Neural progenitor cell (in vitro differentiated cells): Measurements from ENCODE around the gene EPHA1. TPM values are rescaled to one million over a fixed set of nuclear protein-coding genes. Genes with fewer than 3 reads are reported as not detected.

Experiments
- DNase-seq: peaks from one replicate; pipeline ENCODE4 v3.0.0-alpha.2; 2016; ENCODE audit warnings: low spot score
- H2AFZ ChIP-seq: fragments of 200-600 bp; sonication (generic); replicated peaks from 2 replicates; pipeline ENCODE4 v1.6.1; 2016; ENCODE audit warnings: antibody characterized with exemption
- H3F3A ChIP-seq: fragments of 200-600 bp; sonication (generic); 2 replicates; pipeline ENCODE4 v1.6.1; 2016; ENCODE audit warnings: antibody characterized with exemption, low read depth
- H3K27ac ChIP-seq: fragments of 200-600 bp; sonication (generic); 2 replicates; pipeline ENCODE4 v1.5.1; 2016; ENCODE audit warnings: mild to moderate bottlenecking
- H3K27me3 ChIP-seq: fragments of 200-600 bp; sonication (generic); 2 replicates; pipeline ENCODE4 v1.6.1; 2016; ENCODE audit warnings: mild to moderate bottlenecking, moderate library complexity
- H3K36me3 ChIP-seq: fragments of 200-600 bp; sonication (generic); 2 replicates; pipeline ENCODE4 v1.5.1; 2016
- H3K4me1 ChIP-seq: fragments of 200-600 bp; sonication (generic); 2 replicates; pipeline ENCODE4 v1.6.1; 2016; ENCODE audit warnings: mixed run types
- H3K4me2 ChIP-seq: fragments of 200-600 bp; sonication (generic); 2 replicates; pipeline ENCODE4 v1.6.1; 2016
- H3K4me3 ChIP-seq: fragments of 200-600 bp; sonication (generic); 2 replicates; pipeline ENCODE4 v1.5.1; 2016
- H3K79me2 ChIP-seq: fragments of 200-600 bp; sonication (generic); 2 replicates; pipeline ENCODE4 v1.6.1; 2016; ENCODE audit warnings: low read depth
- H3K9ac ChIP-seq: fragments of 200-600 bp; sonication (generic); 2 replicates; pipeline ENCODE4 v1.6.1; 2016
- H3K9me3 ChIP-seq: fragments of 200-600 bp; sonication (generic); 2 replicates; pipeline ENCODE4 v1.5.1; 2016; ENCODE audit warnings: low read depth
- H4K20me1 ChIP-seq: fragments of 200-600 bp; sonication (generic); 2 replicates; pipeline ENCODE4 v1.6.1; 2016; ENCODE audit warnings: low read depth
- H3K27ac Mint-ChIP-seq: 3 replicates; pipeline ENCODE4 v1.8.0; 2021; ENCODE audit warnings: mixed read lengths
- H3K27me3 Mint-ChIP-seq: 2 replicates; pipeline ENCODE4 v1.8.0; 2022; ENCODE audit warnings: low read depth, mild to moderate bottlenecking, inconsistent platforms, moderate library complexity, mixed read lengths; ENCODE audit not compliant: insufficient read depth
- H3K36me3 Mint-ChIP-seq: 3 replicates; pipeline ENCODE4 v1.8.0; 2021; ENCODE audit warnings: mixed read lengths
- H3K4me1 Mint-ChIP-seq: 3 replicates; pipeline ENCODE4 v1.8.0; 2021; ENCODE audit warnings: mixed read lengths
- H3K4me3 Mint-ChIP-seq: 3 replicates; pipeline ENCODE4 v1.8.0; 2021; ENCODE audit warnings: mild to moderate bottlenecking, moderate library complexity, mixed read lengths
- H3K9me3 Mint-ChIP-seq: 3 replicates; pipeline ENCODE4 v1.8.0; 2020; ENCODE audit warnings: mixed read lengths
- EZH2 ChIP-seq: fragments of 200-600 bp; sonication (generic); IDR thresholded peaks from 2 replicates; pipeline ENCODE4 v1.6.1; 2017; ENCODE audit warnings: antibody characterized with exemption, mild to moderate bottlenecking, moderate library complexity
- EZH2phosphoT487 ChIP-seq: fragments of 200-600 bp; sonication (generic); IDR thresholded peaks from 2 replicates; pipeline ENCODE4 v1.6.1; 2017; ENCODE audit warnings: antibody characterized with exemption
- total RNA-seq: library from RNA; depleted of rRNA; stranded (reverse); fragments of >200 nt; gene quantifications from 2 replicates; pipeline ENCODE4 v1.2.3, GENCODE V29; 2015; ENCODE audit warnings: low replicate concordance
- TF ChIP-seq, protein P1 (sequence below): fragments of 200-600 bp; sonication (generic); IDR thresholded peaks from 2 replicates; pipeline ENCODE4 v1.5.1; 2017; ENCODE audit warnings: antibody characterized with exemption, mild to moderate bottlenecking

Gene EPHA1
- total RNA-seq, 1 donor from 2014 or later = 4.1 TPM

DNA sequence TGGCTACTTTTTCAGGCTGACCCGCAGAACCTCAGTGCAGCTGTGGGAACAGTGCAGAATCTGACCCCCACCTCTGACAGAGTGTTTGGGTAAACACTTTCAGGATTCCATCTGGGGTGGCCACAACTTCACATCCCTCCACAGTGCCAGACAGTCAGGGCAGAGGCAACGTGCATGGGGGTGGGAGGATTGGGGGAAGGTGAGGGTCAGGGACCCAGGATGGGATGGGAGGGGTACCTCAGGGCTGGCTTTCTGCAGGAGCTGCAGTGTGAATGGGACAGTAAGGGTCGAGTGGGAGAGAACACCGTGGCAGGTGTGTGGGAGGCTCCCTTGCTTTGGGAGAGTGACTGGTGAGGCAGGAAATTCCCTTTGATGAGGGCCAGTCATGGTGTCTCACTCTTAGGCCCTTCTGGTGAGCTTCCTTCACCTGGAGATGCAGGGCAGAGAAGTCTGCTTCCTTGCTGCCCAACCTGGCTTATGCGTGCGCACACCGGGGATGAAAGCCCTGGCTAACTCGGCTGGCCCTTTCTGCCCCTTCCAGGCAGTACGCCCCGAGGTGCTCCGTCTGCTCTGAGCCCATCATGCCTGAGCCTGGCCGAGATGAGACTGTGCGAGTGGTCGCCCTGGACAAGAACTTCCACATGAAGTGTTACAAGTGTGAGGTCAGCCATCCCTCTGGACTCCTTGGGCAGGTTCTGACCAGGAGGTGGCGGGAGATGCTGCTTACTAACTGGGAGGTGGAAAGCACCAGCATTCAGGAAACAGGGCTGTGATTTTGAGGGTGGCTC lies 19.1 kb downstream of the EPHA1 start:
- H3K27ac Mint-ChIP-seq = no peak overlapping the region
- H3K4me3 Mint-ChIP-seq = no peak overlapping the region
- H3K4me1 ChIP-seq = no peaks in the 10 kb centered on the region
- H4K20me1 ChIP-seq = peaks cover 39% of the 10 kb centered on the region
- H3K36me3 Mint-ChIP-seq = peaks cover 25% of the 10 kb centered on the region
- TF ChIP-seq EZH2 = no peak
- TF ChIP-seq, protein P1, sequence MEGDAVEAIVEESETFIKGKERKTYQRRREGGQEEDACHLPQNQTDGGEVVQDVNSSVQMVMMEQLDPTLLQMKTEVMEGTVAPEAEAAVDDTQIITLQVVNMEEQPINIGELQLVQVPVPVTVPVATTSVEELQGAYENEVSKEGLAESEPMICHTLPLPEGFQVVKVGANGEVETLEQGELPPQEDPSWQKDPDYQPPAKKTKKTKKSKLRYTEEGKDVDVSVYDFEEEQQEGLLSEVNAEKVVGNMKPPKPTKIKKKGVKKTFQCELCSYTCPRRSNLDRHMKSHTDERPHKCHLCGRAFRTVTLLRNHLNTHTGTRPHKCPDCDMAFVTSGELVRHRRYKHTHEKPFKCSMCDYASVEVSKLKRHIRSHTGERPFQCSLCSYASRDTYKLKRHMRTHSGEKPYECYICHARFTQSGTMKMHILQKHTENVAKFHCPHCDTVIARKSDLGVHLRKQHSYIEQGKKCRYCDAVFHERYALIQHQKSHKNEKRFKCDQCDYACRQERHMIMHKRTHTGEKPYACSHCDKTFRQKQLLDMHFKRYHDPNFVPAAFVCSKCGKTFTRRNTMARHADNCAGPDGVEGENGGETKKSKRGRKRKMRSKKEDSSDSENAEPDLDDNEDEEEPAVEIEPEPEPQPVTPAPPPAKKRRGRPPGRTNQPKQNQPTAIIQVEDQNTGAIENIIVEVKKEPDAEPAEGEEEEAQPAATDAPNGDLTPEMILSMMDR = no peak
- TF ChIP-seq EZH2phosphoT487 = no peak
- H3K27me3 ChIP-seq = no peaks in the 10 kb centered on the region
- H3F3A ChIP-seq = no peaks in the 10 kb centered on the region
- no peak overlapping the region for H3K4me2 ChIP-seq
- peaks cover 13% of the 10 kb centered on the region for H3K79me2 ChIP-seq
- H3K9ac ChIP-seq = no peak overlapping the region
- no peaks in the 10 kb centered on the region for H3K9me3 Mint-ChIP-seq
- H3K4me3 ChIP-seq = no peak overlapping the region
- H3K9me3 ChIP-seq = no peaks in the 10 kb centered on the region
- H3K27ac ChIP-seq = no peak overlapping the region
- H2AFZ ChIP-seq = no peak overlapping the region
- peaks cover 5% of the 10 kb centered on the region for H3K27me3 Mint-ChIP-seq
- DNase-seq = no peak
- H3K4me1 Mint-ChIP-seq = no peaks in the 10 kb centered on the region
- no peaks in the 10 kb centered on the region for H3K36me3 ChIP-seq

DNA sequence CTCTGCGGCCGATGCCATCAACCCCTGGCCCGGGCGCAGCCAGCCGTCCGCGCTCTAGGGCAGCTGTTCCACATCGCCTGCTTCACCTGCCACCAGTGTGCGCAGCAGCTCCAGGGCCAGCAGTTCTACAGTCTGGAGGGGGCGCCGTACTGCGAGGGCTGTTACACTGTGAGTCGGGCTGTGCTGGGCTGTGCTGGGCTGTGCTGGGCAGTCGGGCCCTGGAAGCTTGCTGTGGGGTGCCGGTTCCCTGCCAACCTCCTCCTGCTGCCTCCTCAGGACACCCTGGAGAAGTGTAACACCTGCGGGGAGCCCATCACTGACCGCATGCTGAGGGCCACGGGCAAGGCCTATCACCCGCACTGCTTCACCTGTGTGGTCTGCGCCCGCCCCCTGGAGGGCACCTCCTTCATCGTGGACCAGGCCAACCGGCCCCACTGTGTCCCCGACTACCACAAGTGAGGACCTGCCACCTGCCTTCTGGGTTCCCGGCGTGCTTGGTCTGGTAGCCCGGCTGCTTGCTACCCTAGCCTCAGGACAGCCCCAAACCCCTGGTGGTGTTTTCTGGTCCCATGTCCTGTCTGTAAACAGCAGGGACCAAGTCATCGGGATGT lies 20.1 kb downstream of the EPHA1 start:
- no peak overlapping the region for H3K27ac Mint-ChIP-seq
- no peaks in the 10 kb centered on the region for H3K9me3 Mint-ChIP-seq
- H3F3A ChIP-seq = no peaks in the 10 kb centered on the region
- H3K27me3 Mint-ChIP-seq = peaks cover 2% of the 10 kb centered on the region
- no peak overlapping the region for H3K4me2 ChIP-seq
- H2AFZ ChIP-seq = no peak overlapping the region
- no peaks in the 10 kb centered on the region for H3K27me3 ChIP-seq
- H3K4me3 ChIP-seq = no peak overlapping the region
- H3K9me3 ChIP-seq = no peaks in the 10 kb centered on the region
- H3K4me3 Mint-ChIP-seq = no peak overlapping the region
- H3K4me1 ChIP-seq = no peaks in the 10 kb centered on the region
- TF ChIP-seq, protein P1 = no peak
- no peak for TF ChIP-seq EZH2phosphoT487
- no peak for TF ChIP-seq EZH2
- peaks cover 21% of the 10 kb centered on the region for H3K36me3 Mint-ChIP-seq
- no peak overlapping the region for H3K27ac ChIP-seq
- H3K79me2 ChIP-seq = peaks cover 22% of the 10 kb centered on the region
- no peak for DNase-seq
- H3K9ac ChIP-seq = no peak overlapping the region
- H4K20me1 ChIP-seq = peaks cover 47% of the 10 kb centered on the region
- no peaks in the 10 kb centered on the region for H3K4me1 Mint-ChIP-seq
- no peaks in the 10 kb centered on the region for H3K36me3 ChIP-seq

DNA sequence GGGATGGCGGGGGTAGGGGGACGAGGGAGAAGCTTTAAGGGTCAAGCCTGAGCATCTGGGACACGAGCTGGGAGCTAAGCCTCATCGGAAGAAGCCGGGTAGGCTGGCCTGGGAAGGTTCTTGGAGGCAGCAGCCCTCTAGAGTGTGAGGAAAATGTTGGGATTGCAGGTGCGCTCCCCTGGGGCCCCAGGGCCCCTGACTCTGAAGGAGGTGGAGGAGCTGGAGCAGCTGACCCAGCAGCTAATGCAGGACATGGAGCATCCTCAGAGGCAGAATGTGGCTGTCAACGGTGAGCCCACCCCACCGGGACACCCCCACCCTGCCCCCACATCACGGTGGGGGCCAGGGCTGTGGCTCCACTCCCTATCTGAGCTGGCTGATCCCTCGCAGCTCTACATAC lies 20.6 kb downstream of the EPHA1 start:
- no peak for TF ChIP-seq EZH2
- TF ChIP-seq, protein P1 = no peak
- no peak for TF ChIP-seq EZH2phosphoT487
- H3K27me3 ChIP-seq = no peaks in the 10 kb centered on the region
- no peak overlapping the region for H3K4me3 Mint-ChIP-seq
- peaks cover 28% of the 10 kb centered on the region for H3K79me2 ChIP-seq
- H3K36me3 Mint-ChIP-seq = peaks cover 19% of the 10 kb centered on the region
- H4K20me1 ChIP-seq = peaks cover 52% of the 10 kb centered on the region
- no peak overlapping the region for H3K9ac ChIP-seq
- peaks cover 1% of the 10 kb centered on the region for H3K4me1 Mint-ChIP-seq
- H3K27me3 Mint-ChIP-seq = no peaks in the 10 kb centered on the region
- no peak overlapping the region for H3K27ac ChIP-seq
- no peaks in the 10 kb centered on the region for H3K9me3 Mint-ChIP-seq
- no peak overlapping the region for H2AFZ ChIP-seq
- no peak overlapping the region for H3K4me3 ChIP-seq
- no peak overlapping the region for H3K4me2 ChIP-seq
- H3K36me3 ChIP-seq = no peaks in the 10 kb centered on the region
- no peaks in the 10 kb centered on the region for H3K4me1 ChIP-seq
- H3K9me3 ChIP-seq = no peaks in the 10 kb centered on the region
- H3K27ac Mint-ChIP-seq = no peak overlapping the region
- no peak for DNase-seq
- no peaks in the 10 kb centered on the region for H3F3A ChIP-seq
